Upper lobe of left lung (tissue), 6 donors: ENCODE data around the gene GDF10. TPM values are rescaled to one million over a fixed set of nuclear protein-coding genes. Genes with fewer than 3 reads are reported as not detected.
A peak's percentile ranks its signal among the peaks of the same experiment; 100 is the strongest.

ENCODE experiments used
- ATAC-seq, 2 donors: fragments of 200-7000 bp; cut with Tn5 transposase; one replicate each; pipeline ENCODE4 v1.9.1; 2022; ENCODE audit warnings: mild to moderate bottlenecking in 2 of 2, moderate library complexity in 2 of 2; ENCODE audit not compliant: low FRiP score in 2 of 2
- DNase-seq, 2 donors: peaks; one replicate each; pipeline ENCODE4 v3.0.0-alpha.2; 2019 to 2020
- H3K27ac ChIP-seq, 4 donors: fragments of 200-600 bp; sonication (generic); one replicate each; pipeline ENCODE4 v1.5.1; 2016 to 2019
- H3K27me3 ChIP-seq, 4 donors: fragments of 200-600 bp; sonication (generic); one replicate each; pipeline ENCODE4 v1.5.1; 2017 to 2019
- H3K36me3 ChIP-seq, 4 donors: fragments of 200-600 bp; sonication (generic); one replicate each; pipeline ENCODE4 v1.5.1; 2016 to 2019
- H3K4me1 ChIP-seq, 4 donors: fragments of 200-600 bp; sonication (generic); one replicate each; pipeline ENCODE4 v1.5.1; 2018 to 2019
- H3K4me3 ChIP-seq, 4 donors: fragments of 200-600 bp; sonication (generic); one replicate each; pipeline ENCODE4 v1.5.1; 2017 to 2019; ENCODE audit warnings: mild to moderate bottlenecking in 2 of 4, moderate library complexity in 1 of 4
- H3K9me3 ChIP-seq, 4 donors: fragments of 200-600 bp; sonication (generic); one replicate each; pipeline ENCODE4 v1.5.1; 2018 to 2019
- EP300 ChIP-seq, 4 donors: sonication (generic); formaldehyde crosslinking; IDR thresholded peaks; one replicate each; pipeline ENCODE4 v1.5.1; 2017; ENCODE audit warnings: antibody characterized with exemption in 4 of 4, control low read depth in 2 of 4
- POLR2A ChIP-seq, 4 donors: fragments of 450-650 bp; IDR thresholded peaks; one replicate each; pipeline ENCODE4 v1.5.1; 2016 to 2017; ENCODE audit warnings: antibody characterized with exemption in 4 of 4, mild to moderate bottlenecking in 2 of 4
- POLR2AphosphoS5 ChIP-seq, 2 donors: sonication (generic); formaldehyde crosslinking; IDR thresholded peaks; one replicate each; pipeline ENCODE4 v1.5.1; 2017; ENCODE audit warnings: antibody characterized with exemption in 2 of 2
- WGBS, 2 donors: methylation state at CpG; one replicate each; pipeline ENCODE4 v1.1.5; 2017 to 2018; 5-methylcytosine and 5-hydroxymethylcytosine counted together
- total RNA-seq, 6 donors: library from RNA; depleted of rRNA in 4 of 6; stranded (reverse); fragments of >200 nt in 4 of 6; gene quantifications; one replicate each; pipeline versions ENCODE4 v1.1.0 to v1.2.1, GENCODE V29; 2016 to 2021
- TF ChIP-seq, protein P1 (sequence below), 6 experiments: fragments of 450-650 bp in 4 of 6; fragments of 200-600 bp in 2 of 6; sonication (generic) in 2 of 6; IDR thresholded peaks; one replicate each; pipeline ENCODE4 v1.5.1; 2016 to 2019; ENCODE audit warnings: antibody characterized with exemption in 6 of 6
- donor health status: DM: no; HTN: no; CAD: no; lungs with moderate emphysema.
- donor health status: DM: no; HTN: yes; CAD: no; lungs with severe emphysema.

GDF10 gene, protein sequence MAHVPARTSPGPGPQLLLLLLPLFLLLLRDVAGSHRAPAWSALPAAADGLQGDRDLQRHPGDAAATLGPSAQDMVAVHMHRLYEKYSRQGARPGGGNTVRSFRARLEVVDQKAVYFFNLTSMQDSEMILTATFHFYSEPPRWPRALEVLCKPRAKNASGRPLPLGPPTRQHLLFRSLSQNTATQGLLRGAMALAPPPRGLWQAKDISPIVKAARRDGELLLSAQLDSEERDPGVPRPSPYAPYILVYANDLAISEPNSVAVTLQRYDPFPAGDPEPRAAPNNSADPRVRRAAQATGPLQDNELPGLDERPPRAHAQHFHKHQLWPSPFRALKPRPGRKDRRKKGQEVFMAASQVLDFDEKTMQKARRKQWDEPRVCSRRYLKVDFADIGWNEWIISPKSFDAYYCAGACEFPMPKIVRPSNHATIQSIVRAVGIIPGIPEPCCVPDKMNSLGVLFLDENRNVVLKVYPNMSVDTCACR
- total RNA-seq = 10 to 100 TPM in 2 of 6 donors, 1 to 10 TPM in 4; 1.8 to 23.4 (median 7.8) TPM

- ATAC-seq = peak in 1 of 2 donors; percentile 43
- TF ChIP-seq POLR2AphosphoS5 (IDR thresholded peaks at IDR 0.05) = no peak
- TF ChIP-seq, protein P1, sequence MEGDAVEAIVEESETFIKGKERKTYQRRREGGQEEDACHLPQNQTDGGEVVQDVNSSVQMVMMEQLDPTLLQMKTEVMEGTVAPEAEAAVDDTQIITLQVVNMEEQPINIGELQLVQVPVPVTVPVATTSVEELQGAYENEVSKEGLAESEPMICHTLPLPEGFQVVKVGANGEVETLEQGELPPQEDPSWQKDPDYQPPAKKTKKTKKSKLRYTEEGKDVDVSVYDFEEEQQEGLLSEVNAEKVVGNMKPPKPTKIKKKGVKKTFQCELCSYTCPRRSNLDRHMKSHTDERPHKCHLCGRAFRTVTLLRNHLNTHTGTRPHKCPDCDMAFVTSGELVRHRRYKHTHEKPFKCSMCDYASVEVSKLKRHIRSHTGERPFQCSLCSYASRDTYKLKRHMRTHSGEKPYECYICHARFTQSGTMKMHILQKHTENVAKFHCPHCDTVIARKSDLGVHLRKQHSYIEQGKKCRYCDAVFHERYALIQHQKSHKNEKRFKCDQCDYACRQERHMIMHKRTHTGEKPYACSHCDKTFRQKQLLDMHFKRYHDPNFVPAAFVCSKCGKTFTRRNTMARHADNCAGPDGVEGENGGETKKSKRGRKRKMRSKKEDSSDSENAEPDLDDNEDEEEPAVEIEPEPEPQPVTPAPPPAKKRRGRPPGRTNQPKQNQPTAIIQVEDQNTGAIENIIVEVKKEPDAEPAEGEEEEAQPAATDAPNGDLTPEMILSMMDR (IDR thresholded peaks at IDR 0.05) = no peak
- no peak for TF ChIP-seq POLR2A (IDR thresholded peaks at IDR 0.05)
- TF ChIP-seq EP300 (IDR thresholded peaks at IDR 0.05) = no peak
- peak within 1 kb of the TSS; percentile 14 to 53 (median 42) for H3K4me3 ChIP-seq
- H3K36me3 ChIP-seq = no peaks in the 10 kb centered on the region
- 8 to 51% methylated on average over 7 to 53 of the region's 64 CpGs for whole genome bisulfite sequencing, 2 donors
- peaks cover 0 to 14% (median 5%) of the 10 kb centered on the region in 4 donors for H3K27me3 ChIP-seq
- DNase-seq = peak in 1 of 2 donors; percentile 80
- peak within 1 kb of the TSS in 3 of 4 donors; percentile 26 to 50 (median 32) for H3K27ac ChIP-seq
- H3K9me3 ChIP-seq = no peaks in the 10 kb centered on the region
- H3K4me1 ChIP-seq = peaks cover 0 to 12% (median 6%) of the 10 kb centered on the region in 4 donors
These were observed at the start of gene GDF10 for GRCh38 chr10:47299611-47300428. Gene GDF10, plus strand, starts transcription at chr10:47300197. Its CDS starts 455 bp downstream, at chr10:47300652.

- Histone ChIP-seq H3K4me3 (no peak overlapping the region), H3K27ac (no peak overlapping the region), H3K36me3 (no peaks in the 10 kb centered on the region), H3K9me3 (no peaks in the 10 kb centered on the region), H3K4me1 (peaks cover 0 to 2% (median 0%) of the 10 kb centered on the region in 4 donors), H3K27me3 (no peaks in the 10 kb centered on the region)
- DNase-seq (no peak), ATAC-seq (no peak)
- 80 to 86% methylated on average over 5 to 7 of the region's 7 CpGs for WGBS, 2 donors
- TF ChIP-seq EP300 (IDR thresholded peaks at IDR 0.05) (no peak), POLR2A (IDR thresholded peaks at IDR 0.05) (no peak), POLR2AphosphoS5 (IDR thresholded peaks at IDR 0.05) (no peak)
- TF ChIP-seq, protein P1 (IDR thresholded peaks at IDR 0.05) = no peak
These were observed 47.8 kb upstream of the GDF10 start for GRCh38 chr10:47252093-47252780.

GRCh38 chr10:47253030-47253637 lies 46.9 kb upstream of the GDF10 start:
- 87 to 97% methylated on average over 7 to 10 of the region's 10 CpGs for WGBS, 2 donors
- Histone ChIP-seq H3K4me3 (no peak overlapping the region), H3K4me1 (peaks cover 0 to 5% (median 0%) of the 10 kb centered on the region in 4 donors), H3K27me3 (no peaks in the 10 kb centered on the region), H3K27ac (no peak overlapping the region), H3K9me3 (no peaks in the 10 kb centered on the region), H3K36me3 (no peaks in the 10 kb centered on the region)
- ATAC-seq (no peak), DNase-seq (no peak)
- no peak for TF ChIP-seq POLR2AphosphoS5 (IDR thresholded peaks at IDR 0.05)
- TF ChIP-seq EP300 (IDR thresholded peaks at IDR 0.05) = no peak
- TF ChIP-seq, protein P1 (IDR thresholded peaks at IDR 0.05) = no peak
- TF ChIP-seq POLR2A (IDR thresholded peaks at IDR 0.05) = no peak

DNA sequence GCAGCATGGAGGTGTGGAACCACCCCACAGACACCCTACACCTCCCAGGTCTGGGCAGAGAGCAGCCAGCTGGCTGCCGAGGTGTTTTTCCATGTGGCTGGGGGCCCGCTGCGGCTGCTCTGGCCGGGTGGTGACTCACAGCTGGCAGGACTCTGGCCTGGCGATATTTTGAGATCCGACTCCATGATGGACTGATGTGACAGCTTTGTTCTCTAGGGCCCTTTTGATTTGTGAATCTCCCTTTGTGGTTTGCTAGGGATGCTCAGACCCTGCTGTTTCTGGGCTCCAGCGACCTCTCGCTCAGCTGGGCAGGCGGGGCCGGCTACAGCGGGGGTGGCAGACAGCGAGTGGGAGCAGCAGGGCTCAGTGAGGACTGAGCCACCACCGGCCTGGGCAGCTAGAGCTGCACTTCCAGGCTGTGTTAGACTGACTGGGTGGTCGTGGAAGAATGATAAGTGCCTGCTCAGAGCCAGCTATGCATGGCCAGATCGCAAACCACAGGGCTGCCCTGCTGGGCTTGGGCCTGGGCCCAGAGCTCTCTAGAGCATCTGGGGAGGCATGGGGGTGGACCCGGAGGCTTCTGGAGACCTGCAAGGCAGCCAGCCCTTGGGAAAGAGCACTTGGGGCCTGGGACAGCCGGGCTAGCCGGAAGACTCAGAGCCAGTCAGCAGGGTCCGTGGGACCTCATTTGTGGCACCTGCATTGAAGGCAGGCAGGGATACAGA lies 46.2 kb upstream of the GDF10 start:
- Histone ChIP-seq H3K36me3 (no peaks in the 10 kb centered on the region), H3K27ac (no peak overlapping the region), H3K4me3 (no peak overlapping the region), H3K4me1 (peaks cover 0 to 5% (median 0%) of the 10 kb centered on the region in 4 donors), H3K27me3 (no peaks in the 10 kb centered on the region), H3K9me3 (no peaks in the 10 kb centered on the region)
- TF ChIP-seq, protein P1 (IDR thresholded peaks at IDR 0.05) = no peak
- TF ChIP-seq POLR2AphosphoS5 (IDR thresholded peaks at IDR 0.05) (no peak), POLR2A (IDR thresholded peaks at IDR 0.05) (no peak), EP300 (IDR thresholded peaks at IDR 0.05) (no peak)
- WGBS, 2 donors = 56 to 88% methylated on average over 6 to 19 of the region's 19 CpGs
- DNase-seq = peak in 1 of 2 donors; percentile 68
- ATAC-seq = peak in 1 of 2 donors; percentile 38
